K562 (cell line): ENCODE data around the gene BCL2L12. TPM values are rescaled to one million over a fixed set of nuclear protein-coding genes. Genes with fewer than 3 reads are reported as not detected.

Source experiments
- ETV5 ChIP-seq: sonication (generic); formaldehyde crosslinking; IDR thresholded peaks from 2 replicates; pipeline ENCODE4 v1.4.0; 2020; ENCODE audit warnings: low read depth, mild to moderate bottlenecking, missing genetic modification reagents
- RB1 ChIP-seq: fragments of 450-650 bp; IDR thresholded peaks from 2 replicates; pipeline ENCODE4 v1.6.1; 2017; ENCODE audit warnings: low read depth, mild to moderate bottlenecking
- ZBTB11 ChIP-seq, 3 experiments: fragments of 200-800 bp in 1 of 3; fragments of 250-450 bp in 1 of 3; fragments of 450-650 bp in 1 of 3; sonication (Bioruptor Pico) in 1 of 3; sonication (Bioruptor generic) in 1 of 3; formaldehyde crosslinking in 1 of 3; IDR thresholded peaks; 2 replicates each; pipeline versions ENCODE4 v1.6.1 to v1.8.0; 2016 to 2022; ENCODE audit warnings: mild to moderate bottlenecking in 2 of 3, missing genetic modification characterization in 2 of 3, missing compliant biosample characterization in 1 of 3, moderate library complexity in 1 of 3
- ZBTB17 ChIP-seq: fragments of 450-650 bp; formaldehyde crosslinking; IDR thresholded peaks from 2 replicates; pipeline ENCODE4 v1.4.0; 2020; ENCODE audit warnings: mild to moderate bottlenecking
- polyA plus RNA-seq, 8 experiments: library from polyadenylated mRNA; depleted of rRNA in 4 of 8; stranded (reverse) in 5 of 8; unstranded in 3 of 8; fragments of >200 nt; fragmentation: Nextera tagmentation in 2 of 8; fragmentation: Illumina TruSeq in 1 of 8; extraction: Ambion mirVana in 2 of 8; extraction: Trizol in 1 of 8; gene quantifications; 2 replicates each; pipeline versions ENCODE4 v1.2.1 to v1.2.3, GENCODE V29; 2011 to 2014; ENCODE audit warnings: inconsistent platforms in 1 of 8, missing spikeins in 1 of 8
- total RNA-seq, 7 experiments: library from RNA; depleted of rRNA in 6 of 7; stranded (reverse); fragments of >200 nt in 6 of 7; fragmentation: Illumina TruSeq in 2 of 7; extraction: Trizol in 2 of 7; gene quantifications; 2 replicates each; pipeline versions ENCODE4 v1.2.1 to v1.2.3, GENCODE V29; 2011 to 2021; ENCODE audit warnings: low replicate concordance in 1 of 7
- TF ChIP-seq, protein P1 (sequence below): fragments of 450-650 bp; IDR thresholded peaks from 2 replicates; pipeline ENCODE4 v1.6.1; 2016; ENCODE audit warnings: mild to moderate bottlenecking, moderate library complexity
- TF ChIP-seq, protein P2 (sequence below): fragments of 450-650 bp; formaldehyde crosslinking; IDR thresholded peaks from 2 replicates; pipeline ENCODE4 v1.4.0; 2020; ENCODE audit warnings: mild to moderate bottlenecking, moderate library complexity

BCL2L12 gene
- total and polyA plus RNA-seq, 9 of the 15 experiments (the other 6 are each of a cell fraction or from before 2014, with no cell fraction given): 7.4 to 263 (median 81.2) TPM

GRCh38 chr19:49640113-49640898 lies 25.4 kb upstream of the BCL2L12 start, which contains the start of gene RRAS (continued):
- TF ChIP-seq, protein P1, sequence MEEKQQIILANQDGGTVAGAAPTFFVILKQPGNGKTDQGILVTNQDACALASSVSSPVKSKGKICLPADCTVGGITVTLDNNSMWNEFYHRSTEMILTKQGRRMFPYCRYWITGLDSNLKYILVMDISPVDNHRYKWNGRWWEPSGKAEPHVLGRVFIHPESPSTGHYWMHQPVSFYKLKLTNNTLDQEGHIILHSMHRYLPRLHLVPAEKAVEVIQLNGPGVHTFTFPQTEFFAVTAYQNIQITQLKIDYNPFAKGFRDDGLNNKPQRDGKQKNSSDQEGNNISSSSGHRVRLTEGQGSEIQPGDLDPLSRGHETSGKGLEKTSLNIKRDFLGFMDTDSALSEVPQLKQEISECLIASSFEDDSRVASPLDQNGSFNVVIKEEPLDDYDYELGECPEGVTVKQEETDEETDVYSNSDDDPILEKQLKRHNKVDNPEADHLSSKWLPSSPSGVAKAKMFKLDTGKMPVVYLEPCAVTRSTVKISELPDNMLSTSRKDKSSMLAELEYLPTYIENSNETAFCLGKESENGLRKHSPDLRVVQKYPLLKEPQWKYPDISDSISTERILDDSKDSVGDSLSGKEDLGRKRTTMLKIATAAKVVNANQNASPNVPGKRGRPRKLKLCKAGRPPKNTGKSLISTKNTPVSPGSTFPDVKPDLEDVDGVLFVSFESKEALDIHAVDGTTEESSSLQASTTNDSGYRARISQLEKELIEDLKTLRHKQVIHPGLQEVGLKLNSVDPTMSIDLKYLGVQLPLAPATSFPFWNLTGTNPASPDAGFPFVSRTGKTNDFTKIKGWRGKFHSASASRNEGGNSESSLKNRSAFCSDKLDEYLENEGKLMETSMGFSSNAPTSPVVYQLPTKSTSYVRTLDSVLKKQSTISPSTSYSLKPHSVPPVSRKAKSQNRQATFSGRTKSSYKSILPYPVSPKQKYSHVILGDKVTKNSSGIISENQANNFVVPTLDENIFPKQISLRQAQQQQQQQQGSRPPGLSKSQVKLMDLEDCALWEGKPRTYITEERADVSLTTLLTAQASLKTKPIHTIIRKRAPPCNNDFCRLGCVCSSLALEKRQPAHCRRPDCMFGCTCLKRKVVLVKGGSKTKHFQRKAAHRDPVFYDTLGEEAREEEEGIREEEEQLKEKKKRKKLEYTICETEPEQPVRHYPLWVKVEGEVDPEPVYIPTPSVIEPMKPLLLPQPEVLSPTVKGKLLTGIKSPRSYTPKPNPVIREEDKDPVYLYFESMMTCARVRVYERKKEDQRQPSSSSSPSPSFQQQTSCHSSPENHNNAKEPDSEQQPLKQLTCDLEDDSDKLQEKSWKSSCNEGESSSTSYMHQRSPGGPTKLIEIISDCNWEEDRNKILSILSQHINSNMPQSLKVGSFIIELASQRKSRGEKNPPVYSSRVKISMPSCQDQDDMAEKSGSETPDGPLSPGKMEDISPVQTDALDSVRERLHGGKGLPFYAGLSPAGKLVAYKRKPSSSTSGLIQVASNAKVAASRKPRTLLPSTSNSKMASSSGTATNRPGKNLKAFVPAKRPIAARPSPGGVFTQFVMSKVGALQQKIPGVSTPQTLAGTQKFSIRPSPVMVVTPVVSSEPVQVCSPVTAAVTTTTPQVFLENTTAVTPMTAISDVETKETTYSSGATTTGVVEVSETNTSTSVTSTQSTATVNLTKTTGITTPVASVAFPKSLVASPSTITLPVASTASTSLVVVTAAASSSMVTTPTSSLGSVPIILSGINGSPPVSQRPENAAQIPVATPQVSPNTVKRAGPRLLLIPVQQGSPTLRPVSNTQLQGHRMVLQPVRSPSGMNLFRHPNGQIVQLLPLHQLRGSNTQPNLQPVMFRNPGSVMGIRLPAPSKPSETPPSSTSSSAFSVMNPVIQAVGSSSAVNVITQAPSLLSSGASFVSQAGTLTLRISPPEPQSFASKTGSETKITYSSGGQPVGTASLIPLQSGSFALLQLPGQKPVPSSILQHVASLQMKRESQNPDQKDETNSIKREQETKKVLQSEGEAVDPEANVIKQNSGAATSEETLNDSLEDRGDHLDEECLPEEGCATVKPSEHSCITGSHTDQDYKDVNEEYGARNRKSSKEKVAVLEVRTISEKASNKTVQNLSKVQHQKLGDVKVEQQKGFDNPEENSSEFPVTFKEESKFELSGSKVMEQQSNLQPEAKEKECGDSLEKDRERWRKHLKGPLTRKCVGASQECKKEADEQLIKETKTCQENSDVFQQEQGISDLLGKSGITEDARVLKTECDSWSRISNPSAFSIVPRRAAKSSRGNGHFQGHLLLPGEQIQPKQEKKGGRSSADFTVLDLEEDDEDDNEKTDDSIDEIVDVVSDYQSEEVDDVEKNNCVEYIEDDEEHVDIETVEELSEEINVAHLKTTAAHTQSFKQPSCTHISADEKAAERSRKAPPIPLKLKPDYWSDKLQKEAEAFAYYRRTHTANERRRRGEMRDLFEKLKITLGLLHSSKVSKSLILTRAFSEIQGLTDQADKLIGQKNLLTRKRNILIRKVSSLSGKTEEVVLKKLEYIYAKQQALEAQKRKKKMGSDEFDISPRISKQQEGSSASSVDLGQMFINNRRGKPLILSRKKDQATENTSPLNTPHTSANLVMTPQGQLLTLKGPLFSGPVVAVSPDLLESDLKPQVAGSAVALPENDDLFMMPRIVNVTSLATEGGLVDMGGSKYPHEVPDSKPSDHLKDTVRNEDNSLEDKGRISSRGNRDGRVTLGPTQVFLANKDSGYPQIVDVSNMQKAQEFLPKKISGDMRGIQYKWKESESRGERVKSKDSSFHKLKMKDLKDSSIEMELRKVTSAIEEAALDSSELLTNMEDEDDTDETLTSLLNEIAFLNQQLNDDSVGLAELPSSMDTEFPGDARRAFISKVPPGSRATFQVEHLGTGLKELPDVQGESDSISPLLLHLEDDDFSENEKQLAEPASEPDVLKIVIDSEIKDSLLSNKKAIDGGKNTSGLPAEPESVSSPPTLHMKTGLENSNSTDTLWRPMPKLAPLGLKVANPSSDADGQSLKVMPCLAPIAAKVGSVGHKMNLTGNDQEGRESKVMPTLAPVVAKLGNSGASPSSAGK: no peak
- TF ChIP-seq ETV5 (CRISPR knock-in tag) (peak; percentile 93), ZBTB17 (CRISPR knock-in tag) (no peak), RB1 (peak; percentile 70; the same call in 1 of the 2 replicates), ZBTB11 (CRISPR knock-in tag; IDR thresholded peaks at IDR 0.05) (peak in 1 of 3 experiments; percentile 84; a peak in 2 of 6 replicates)
- TF ChIP-seq, protein P2, sequence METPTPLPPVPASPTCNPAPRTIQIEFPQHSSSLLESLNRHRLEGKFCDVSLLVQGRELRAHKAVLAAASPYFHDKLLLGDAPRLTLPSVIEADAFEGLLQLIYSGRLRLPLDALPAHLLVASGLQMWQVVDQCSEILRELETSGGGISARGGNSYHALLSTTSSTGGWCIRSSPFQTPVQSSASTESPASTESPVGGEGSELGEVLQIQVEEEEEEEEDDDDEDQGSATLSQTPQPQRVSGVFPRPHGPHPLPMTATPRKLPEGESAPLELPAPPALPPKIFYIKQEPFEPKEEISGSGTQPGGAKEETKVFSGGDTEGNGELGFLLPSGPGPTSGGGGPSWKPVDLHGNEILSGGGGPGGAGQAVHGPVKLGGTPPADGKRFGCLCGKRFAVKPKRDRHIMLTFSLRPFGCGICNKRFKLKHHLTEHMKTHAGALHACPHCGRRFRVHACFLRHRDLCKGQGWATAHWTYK (CRISPR knock-in tag): peak; percentile 30; the same call in 1 of the 2 replicates
